Natural killer cell (primary cell): ENCODE data around the gene RFC4. TPM values are rescaled to one million over a fixed set of nuclear protein-coding genes. Genes with fewer than 3 reads are reported as not detected.
A peak's percentile ranks its signal among the peaks of the same experiment; 100 is the strongest.

Source experiments
- ATAC-seq, 3 donors: fragments of 150-1000 bp in 2 of 3; fragments of 200-7000 bp in 1 of 3; cut with Tn5 transposase; 1 replicate in 1 of 3; 2 replicates in 2 of 3; pipeline ENCODE4 v1.10.0; 2021; ENCODE audit warnings: mild to moderate bottlenecking in 2 of 3, moderate library complexity in 2 of 3
- DNase-seq, 2 donors: peaks; one replicate each; pipeline versions ENCODE4 v3.0.0 to v3.0.0-alpha.2; 2013 to 2021; ENCODE audit warnings: mixed read lengths in 1 of 2
- H3K27ac ChIP-seq: one replicate; pipeline ENCODE4 v1.5.1; 2013; ENCODE audit warnings: mild to moderate bottlenecking, low read length
- H3K27me3 ChIP-seq: one replicate; pipeline ENCODE4 v1.6.1; 2013; ENCODE audit warnings: low read length; ENCODE audit not compliant: control insufficient read depth, insufficient read depth
- H3K36me3 ChIP-seq: one replicate; pipeline ENCODE4 v1.6.1; 2013; ENCODE audit warnings: low read length; ENCODE audit not compliant: control insufficient read depth, insufficient read depth
- H3K4me1 ChIP-seq: one replicate; pipeline ENCODE4 v1.6.1; 2013; ENCODE audit warnings: low read length; ENCODE audit not compliant: control insufficient read depth, insufficient read depth
- H3K4me3 ChIP-seq: one replicate; pipeline ENCODE4 v1.5.1; 2013; ENCODE audit warnings: low read length
- H3K9me3 ChIP-seq: one replicate; pipeline ENCODE4 v1.6.1; 2013; ENCODE audit warnings: low read length; ENCODE audit not compliant: control insufficient read depth, insufficient read depth
- H3K27ac Mint-ChIP-seq, 2 donors: one replicate each; pipeline ENCODE4 v1.8.0; 2022; ENCODE audit warnings: mild to moderate bottlenecking in 2 of 2, mixed read lengths in 2 of 2, moderate library complexity in 1 of 2
- H3K27me3 Mint-ChIP-seq, 2 donors: one replicate each; pipeline ENCODE4 v1.8.0; 2022; ENCODE audit warnings: low read depth in 2 of 2, mixed read lengths in 2 of 2
- H3K36me3 Mint-ChIP-seq: one replicate; pipeline ENCODE4 v1.8.0; 2022; ENCODE audit warnings: mixed read lengths
- H3K4me1 Mint-ChIP-seq, 2 donors: one replicate each; pipeline ENCODE4 v1.8.0; 2022; ENCODE audit warnings: mixed read lengths in 2 of 2
- H3K4me3 Mint-ChIP-seq: one replicate; pipeline ENCODE4 v1.8.0; 2022; ENCODE audit warnings: mild to moderate bottlenecking, moderate library complexity, mixed read lengths
- H3K9me3 Mint-ChIP-seq, 2 donors: one replicate each; pipeline ENCODE4 v1.8.0; 2022; ENCODE audit warnings: mixed read lengths in 2 of 2
- CTCF ChIP-seq: fragments of 200-600 bp; IDR thresholded peaks from one replicate; pipeline ENCODE4 v1.8.0; 2022; ENCODE audit warnings: antibody characterized with exemption
- WGBS: methylation state at CpG from one replicate; pipeline ENCODE4 v1.1.7; 2013; ENCODE audit warnings: missing lambda C conversion rate; ENCODE audit not compliant: insufficient coverage; 5-methylcytosine and 5-hydroxymethylcytosine counted together
- intact Hi-C: fragments of 100-400 bp; cut with micrococcal nuclease; formaldehyde crosslinking; loops from one replicate; pipeline ENCODE4 v1.14.2; 2022
- total RNA-seq, 4 donors: library from RNA; stranded (reverse); fragments of 120-200 nt in 1 of 4; gene quantifications; one replicate each; pipeline versions ENCODE4 v1.2.3 to v1.2.4, GENCODE V29; 2013 to 2022

RFC4 gene
- total RNA-seq, 3 donors from 2014 or later (not counting 1 experiment from before 2014, with no cell fraction given), result 16.8 to 21.6 (median 17.3) TPM

DNA sequence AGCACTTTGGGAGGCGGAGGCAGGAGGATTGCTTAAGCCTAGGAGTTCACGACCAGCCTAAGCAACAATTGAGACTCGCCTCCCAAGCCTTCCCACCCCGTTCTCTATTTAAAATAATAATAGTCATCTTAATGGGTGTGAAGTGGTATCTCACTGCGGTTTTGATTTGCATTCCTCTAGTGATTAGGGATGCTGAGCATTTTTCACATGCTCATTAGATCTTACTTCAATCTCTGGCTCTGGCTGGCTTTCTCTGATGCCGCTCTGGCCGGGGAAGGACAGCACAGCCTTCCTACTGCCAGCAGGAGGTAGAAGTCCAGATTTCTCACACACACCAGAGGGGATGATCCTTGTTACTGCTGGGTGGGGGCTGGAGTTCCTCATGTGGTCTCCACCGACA, 30.3 kb downstream of the RFC4 start:
- no peak for ATAC-seq
- Histone ChIP-seq H3K27ac (no peak overlapping the region), H3K4me3 (no peak overlapping the region), H3K36me3 (no peaks in the 10 kb centered on the region), H3K27me3 (no peaks in the 10 kb centered on the region), H3K9me3 (no peaks in the 10 kb centered on the region), H3K4me1 (peaks cover 13% of the 10 kb centered on the region)
- Mint-ChIP-seq H3K4me1 (peaks cover 15 to 19% of the 10 kb centered on the region in 2 donors), H3K36me3 (no peaks in the 10 kb centered on the region), H3K27me3 (no peaks in the 10 kb centered on the region), H3K9me3 (no peaks in the 10 kb centered on the region), H3K27ac (no peak overlapping the region), H3K4me3 (no peak overlapping the region)
- no peak for TF ChIP-seq CTCF
- WGBS, result 100% methylated on average over 2 of the region's 8 CpGs
- DNase-seq, result no peak
- intact Hi-C loops, result no loop called here

DNA sequence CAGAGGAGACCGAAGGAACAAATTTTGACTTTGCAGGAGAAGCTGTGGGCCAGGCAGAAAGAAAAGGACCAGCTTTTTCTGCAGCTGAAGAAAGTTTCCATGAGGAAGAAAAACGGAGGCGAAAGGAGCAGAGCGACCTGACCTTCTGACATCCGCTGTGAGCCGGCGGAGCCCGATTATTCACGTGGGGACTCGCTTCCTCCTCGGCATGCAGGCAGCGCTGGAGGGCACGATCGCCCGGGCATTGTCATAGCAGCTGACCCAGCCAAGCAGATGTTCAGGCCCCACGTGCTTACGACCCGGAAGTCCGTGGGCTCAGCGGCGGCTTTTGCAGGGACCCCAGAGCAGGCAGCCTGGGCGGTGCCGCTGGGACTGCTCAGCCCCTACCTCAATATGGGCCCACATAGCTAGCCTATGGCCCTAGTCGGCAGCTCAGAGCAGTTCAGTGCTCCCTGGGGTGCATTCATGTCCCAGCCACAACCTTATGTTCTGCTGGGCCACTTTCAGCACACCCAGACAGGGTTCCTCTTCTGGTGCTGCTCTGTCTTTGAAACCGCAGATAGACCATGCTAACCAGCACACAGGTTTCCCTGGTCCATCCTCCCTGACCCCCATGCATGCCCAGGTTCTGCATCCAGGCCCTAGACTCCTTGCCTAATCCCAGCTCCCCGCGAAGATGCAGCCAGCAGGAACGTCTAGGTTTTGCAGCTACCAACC, 33.4 kb downstream of the RFC4 start:
- DNase-seq, result peak; percentile 55 to 76
- Histone ChIP-seq H3K27me3 (no peaks in the 10 kb centered on the region), H3K4me1 (peaks cover 13% of the 10 kb centered on the region), H3K9me3 (no peaks in the 10 kb centered on the region), H3K27ac (peak overlapping the region; percentile 65), H3K36me3 (no peaks in the 10 kb centered on the region), H3K4me3 (peak overlapping the region; percentile 48)
- 15% methylated on average over 28 of the region's 28 CpGs for WGBS
- intact Hi-C loops, result no loop called here
- peak overlapping the region; percentile 71 to 89 for H3K27ac Mint-ChIP-seq
- H3K4me3 Mint-ChIP-seq, result peak overlapping the region; percentile 94
- no peak for TF ChIP-seq CTCF
- no peaks in the 10 kb centered on the region for H3K9me3 Mint-ChIP-seq
- ATAC-seq, result peak; percentile 92 to 94 (median 93)
- H3K36me3 Mint-ChIP-seq, result no peaks in the 10 kb centered on the region
- H3K4me1 Mint-ChIP-seq, result peaks cover 15 to 19% of the 10 kb centered on the region in 2 donors
- no peaks in the 10 kb centered on the region for H3K27me3 Mint-ChIP-seq

GRCh38 chr3:186772281-186772694, 34.0 kb downstream of the RFC4 start:
- Mint-ChIP-seq H3K27me3 (no peaks in the 10 kb centered on the region), H3K27ac (peak overlapping the region; percentile 71 to 89), H3K9me3 (no peaks in the 10 kb centered on the region), H3K4me3 (peak overlapping the region; percentile 94), H3K36me3 (no peaks in the 10 kb centered on the region), H3K4me1 (peaks cover 15 to 19% of the 10 kb centered on the region in 2 donors)
- no peak for TF ChIP-seq CTCF
- WGBS, result 6% methylated on average over 26 of the region's 26 CpGs
- Histone ChIP-seq H3K27ac (peak overlapping the region; percentile 65), H3K36me3 (no peaks in the 10 kb centered on the region), H3K27me3 (no peaks in the 10 kb centered on the region), H3K4me1 (peaks cover 13% of the 10 kb centered on the region), H3K4me3 (peak overlapping the region; percentile 48), H3K9me3 (no peaks in the 10 kb centered on the region)
- DNase-seq (peak in 1 of 2 donors; percentile 40), ATAC-seq (peak; percentile 27 to 43 (median 41))
- intact Hi-C loops, result no loop called here
